Calu3 (cell line): ENCODE measurements around the gene PARVG. TPM values are rescaled to one million over a fixed set of nuclear protein-coding genes. Genes with fewer than 3 reads are reported as not detected.

ENCODE experiments used
- BruUV-seq: library from RNA; stranded (reverse); fragments of 400-500 nt; replicated peaks from 2 replicates; lab custom pipeline; 2021; lab: Mats Ljungman, UMichigan
- CTCF ChIA-PET: fragments of 300-600 bp; sonication (Branson Sonifier 250); formaldehyde crosslinking; loops from one replicate; lab custom pipeline; 2022; ENCODE audit warnings: antibody characterized with exemption; lab: Charles Lee
- DNase-seq: peaks from one replicate; pipeline ENCODE4 v3.0.0; 2022
- H3K27ac Mint-ChIP-seq: one replicate; pipeline ENCODE4 v1.8.0; 2022; ENCODE audit warnings: mixed read lengths; ENCODE audit not compliant: unreplicated experiment
- H3K27me3 Mint-ChIP-seq: one replicate; pipeline ENCODE4 v1.8.0; 2022; ENCODE audit warnings: mixed read lengths; ENCODE audit not compliant: unreplicated experiment
- H3K36me3 Mint-ChIP-seq: one replicate; pipeline ENCODE4 v1.8.0; 2022; ENCODE audit warnings: mild to moderate bottlenecking, moderate library complexity, mixed read lengths; ENCODE audit not compliant: insufficient read depth, unreplicated experiment
- H3K4me1 Mint-ChIP-seq: one replicate; pipeline ENCODE4 v1.8.0; 2022; ENCODE audit warnings: mild to moderate bottlenecking, low read depth, mixed read lengths; ENCODE audit not compliant: unreplicated experiment
- H3K4me3 Mint-ChIP-seq: one replicate; pipeline ENCODE4 v1.8.0; 2022; ENCODE audit warnings: mild to moderate bottlenecking, low read depth, moderate library complexity, mixed read lengths; ENCODE audit not compliant: unreplicated experiment
- H3K9me3 Mint-ChIP-seq: one replicate; pipeline ENCODE4 v1.8.0; 2022; ENCODE audit warnings: low read depth, mixed read lengths; ENCODE audit not compliant: unreplicated experiment
- CTCF ChIP-seq: fragments of 200-600 bp; IDR thresholded peaks from one replicate; pipeline ENCODE4 v1.8.0; 2022; ENCODE audit warnings: antibody characterized with exemption; ENCODE audit not compliant: unreplicated experiment
- intact Hi-C: fragments of 100-400 bp; cut with micrococcal nuclease; formaldehyde crosslinking; loops from one replicate; pipeline ENCODE4 v1.10.0; 2022; ENCODE audit not compliant: unreplicated experiment
- total RNA-seq: library from RNA; stranded (reverse); gene quantifications from 2 replicates; pipeline ENCODE4 v1.2.3, GENCODE V29; 2022

PARVG gene
- total RNA-seq, 1 experiment from 2014 or later: not detected

- H3K9me3 Mint-ChIP-seq: no peaks in the 10 kb centered on the region
- CTCF ChIA-PET: no interaction called here
- H3K27me3 Mint-ChIP-seq: peaks cover 84% of the 10 kb centered on the region
- no peak overlapping the region for H3K4me3 Mint-ChIP-seq
- DNase-seq: no peak
- BruUV-seq: no TSS peak
- H3K4me1 Mint-ChIP-seq: peaks cover 14% of the 10 kb centered on the region
- no peak overlapping the region for H3K27ac Mint-ChIP-seq
- intact Hi-C loops: no loop called here
- H3K36me3 Mint-ChIP-seq: no peaks in the 10 kb centered on the region
- no peak for TF ChIP-seq CTCF
These were observed 15.5 kb downstream of the PARVG start for GRCh38 chr22:44196241-44196640.

GRCh38 chr22:44196731-44197131 is 16.0 kb downstream of the PARVG start:
- H3K4me1 Mint-ChIP-seq: peaks cover 14% of the 10 kb centered on the region
- no peak overlapping the region for H3K27ac Mint-ChIP-seq
- H3K36me3 Mint-ChIP-seq: no peaks in the 10 kb centered on the region
- TF ChIP-seq CTCF: no peak
- H3K4me3 Mint-ChIP-seq: no peak overlapping the region
- H3K9me3 Mint-ChIP-seq: no peaks in the 10 kb centered on the region
- CTCF ChIA-PET: interaction anchor here (0.7 kb wide), 1 partner anchor 375 kb away, joined by 3 read pairs; no protein-coding TSS in a partner anchor
- intact Hi-C loops: no loop called here
- H3K27me3 Mint-ChIP-seq: peaks cover 84% of the 10 kb centered on the region
- DNase-seq: no peak
- BruUV-seq: no TSS peak

GRCh38 chr22:44197271-44197670 is 16.5 kb downstream of the PARVG start:
- H3K4me1 Mint-ChIP-seq: peaks cover 14% of the 10 kb centered on the region
- H3K36me3 Mint-ChIP-seq: no peaks in the 10 kb centered on the region
- CTCF ChIA-PET: interaction anchor here (0.7 kb wide), 1 partner anchor 375 kb away, joined by 3 read pairs; no protein-coding TSS in a partner anchor
- intact Hi-C loops: no loop called here
- no TSS peak for BruUV-seq
- peaks cover 84% of the 10 kb centered on the region for H3K27me3 Mint-ChIP-seq
- H3K27ac Mint-ChIP-seq: no peak overlapping the region
- DNase-seq: no peak
- TF ChIP-seq CTCF: no peak
- H3K4me3 Mint-ChIP-seq: no peak overlapping the region
- H3K9me3 Mint-ChIP-seq: no peaks in the 10 kb centered on the region

- TF ChIP-seq CTCF: no peak
- no peaks in the 10 kb centered on the region for H3K36me3 Mint-ChIP-seq
- no peak overlapping the region for H3K27ac Mint-ChIP-seq
- DNase-seq: no peak
- H3K4me3 Mint-ChIP-seq: no peak overlapping the region
- H3K4me1 Mint-ChIP-seq: no peaks in the 10 kb centered on the region
- no TSS peak for BruUV-seq
- H3K9me3 Mint-ChIP-seq: no peaks in the 10 kb centered on the region
- intact Hi-C loops: no loop called here
- peaks cover 84% of the 10 kb centered on the region for H3K27me3 Mint-ChIP-seq
- CTCF ChIA-PET: no interaction called here
These were observed 18.4 kb downstream of the PARVG start for GRCh38 chr22:44199164-44199563.
